GM23338 (cell line): ENCODE measurements around the gene SLC12A7. TPM values are rescaled to one million over a fixed set of nuclear protein-coding genes. Genes with fewer than 3 reads are reported as not detected.

Experiments used
- ATAC-seq: fragments of 200-7000 bp; cut with Tn5 transposase; 3 replicates; pipeline ENCODE4 v1.9.1; 2020
- DNase-seq: peaks from one replicate; pipeline ENCODE4 v3.0.0-alpha.2; 2015; ENCODE audit warnings: low spot score
- H2AFZ ChIP-seq: fragments of 200-600 bp; sonication (generic); 2 replicates; pipeline ENCODE4 v1.8.0; 2016; ENCODE audit warnings: antibody characterized with exemption, mild to moderate bottlenecking, moderate library complexity
- H3F3A ChIP-seq: fragments of 200-600 bp; sonication (generic); replicated peaks from 2 replicates; pipeline ENCODE4 v1.8.0; 2017; ENCODE audit warnings: antibody characterized with exemption, mixed run types, low read depth
- H3K27ac ChIP-seq: fragments of 200-600 bp; sonication (generic); 2 replicates; pipeline ENCODE4 v1.6.1; 2016; ENCODE audit warnings: low read depth
- H3K27me3 ChIP-seq: fragments of 200-600 bp; sonication (generic); 2 replicates; pipeline ENCODE4 v1.8.0; 2016; ENCODE audit warnings: mild to moderate bottlenecking, mixed run types, moderate library complexity; ENCODE audit not compliant: insufficient read depth
- H3K36me3 ChIP-seq: fragments of 200-600 bp; sonication (generic); 2 replicates; pipeline ENCODE4 v1.8.0; 2016; ENCODE audit warnings: mild to moderate bottlenecking; ENCODE audit not compliant: insufficient read depth
- H3K4me1 ChIP-seq: fragments of 200-600 bp; sonication (generic); 2 replicates; pipeline ENCODE4 v1.8.0; 2016; ENCODE audit warnings: mild to moderate bottlenecking, moderate library complexity; ENCODE audit not compliant: insufficient read depth
- H3K4me2 ChIP-seq: fragments of 200-600 bp; sonication (generic); 2 replicates; pipeline ENCODE4 v1.7.1; 2017; ENCODE audit warnings: mixed run types
- H3K4me3 ChIP-seq: fragments of 200-600 bp; sonication (generic); 2 replicates; pipeline ENCODE4 v1.6.1; 2016; ENCODE audit warnings: mixed run types
- H3K79me2 ChIP-seq: fragments of 200-600 bp; sonication (generic); replicated peaks from 2 replicates; pipeline ENCODE4 v1.8.0; 2017; ENCODE audit warnings: mild to moderate bottlenecking; ENCODE audit not compliant: insufficient read depth
- H3K9me2 ChIP-seq: fragments of 200-600 bp; sonication (generic); 2 replicates; pipeline ENCODE4 v1.8.0; 2017; ENCODE audit not compliant: insufficient read depth
- H4K20me1 ChIP-seq: fragments of 200-600 bp; sonication (generic); replicated peaks from 2 replicates; pipeline ENCODE4 v1.8.0; 2017; ENCODE audit warnings: mild to moderate bottlenecking; ENCODE audit not compliant: insufficient read depth
- H3K27ac Mint-ChIP-seq: 2 replicates; pipeline ENCODE4 v1.8.0; 2020; ENCODE audit warnings: inconsistent platforms, mild to moderate bottlenecking, moderate library complexity, mixed read lengths
- H3K27me3 Mint-ChIP-seq: 3 replicates; pipeline ENCODE4 v1.8.0; 2022; ENCODE audit warnings: low read depth, mild to moderate bottlenecking, moderate library complexity, mixed read lengths, inconsistent platforms; ENCODE audit not compliant: insufficient read depth, poor library complexity
- H3K36me3 Mint-ChIP-seq: 3 replicates; pipeline ENCODE4 v1.8.0; 2021; ENCODE audit warnings: low read depth, mild to moderate bottlenecking, inconsistent platforms, moderate library complexity, mixed read lengths
- H3K4me1 Mint-ChIP-seq: 3 replicates; pipeline ENCODE4 v1.8.0; 2020; ENCODE audit warnings: mild to moderate bottlenecking, inconsistent platforms, mixed read lengths
- H3K4me3 Mint-ChIP-seq: 3 replicates; pipeline ENCODE4 v1.8.0; 2021; ENCODE audit warnings: moderate library complexity, mild to moderate bottlenecking, inconsistent platforms, mixed read lengths
- H3K9me3 Mint-ChIP-seq: 3 replicates; pipeline ENCODE4 v1.8.0; 2020; ENCODE audit warnings: moderate library complexity, mild to moderate bottlenecking, inconsistent platforms, mixed read lengths
- CREB1 ChIP-seq: fragments of 250-450 bp; sonication (Bioruptor Pico); IDR thresholded peaks from 2 replicates; pipeline ENCODE4 v1.5.0; 2020; ENCODE audit warnings: low read depth, mild to moderate bottlenecking, moderate library complexity
- CTCF ChIP-seq, 2 experiments: fragments of 200-600 bp in 1 of 2; sonication (generic) in 1 of 2; conservative IDR thresholded peaks; 2 replicates each; pipeline versions ENCODE4 v1.5.1 to v1.6.1; 2016 to 2017; ENCODE audit warnings: antibody characterized with exemption in 2 of 2, low read depth in 2 of 2, mild to moderate bottlenecking in 2 of 2, moderate library complexity in 1 of 2
- EZH2 ChIP-seq: fragments of 200-600 bp; sonication (generic); IDR thresholded peaks from one replicate; pipeline ENCODE4 v1.8.0; 2017; ENCODE audit warnings: antibody characterized with exemption, mild to moderate bottlenecking, low read depth; ENCODE audit not compliant: unreplicated experiment
- EZH2phosphoT487 ChIP-seq: fragments of 200-600 bp; sonication (generic); IDR thresholded peaks from one replicate; pipeline ENCODE4 v1.8.1; 2018; ENCODE audit warnings: antibody characterized with exemption; ENCODE audit not compliant: unreplicated experiment
- JUNB ChIP-seq: IDR thresholded peaks from one replicate; pipeline ENCODE4 v1.6.1; 2016; ENCODE audit warnings: antibody characterized with exemption; ENCODE audit not compliant: unreplicated experiment
- NANOG ChIP-seq: IDR thresholded peaks from 2 replicates; pipeline ENCODE4 v1.6.1; 2016; ENCODE audit warnings: antibody characterized with exemption, borderline replicate concordance
- POLR2AphosphoS5 ChIP-seq: IDR thresholded peaks from 2 replicates; pipeline ENCODE4 v1.6.1; 2016; ENCODE audit warnings: antibody characterized with exemption, low read depth
- STAT1 ChIP-seq: IDR thresholded peaks from one replicate; pipeline ENCODE4 v1.6.1; 2016; ENCODE audit warnings: antibody characterized with exemption; ENCODE audit not compliant: unreplicated experiment
- ZNF114 ChIP-seq: fragments of 250-450 bp; sonication (Bioruptor Pico); IDR thresholded peaks from 2 replicates; pipeline ENCODE4 v1.5.0; 2020; ENCODE audit warnings: mild to moderate bottlenecking, moderate library complexity
- ZNF331 ChIP-seq: fragments of 250-450 bp; sonication (Bioruptor Pico); IDR thresholded peaks from 2 replicates; pipeline ENCODE4 v1.5.0; 2020; ENCODE audit warnings: low read depth, mild to moderate bottlenecking, moderate library complexity
- polyA plus RNA-seq: library from polyadenylated mRNA; unstranded; fragments of >200 nt; fragmentation: Nextera tagmentation; extraction: Ambion mirVana; gene quantifications from 2 replicates; pipeline ENCODE4 v1.2.1, GENCODE V29; 2016
- total RNA-seq: library from RNA; depleted of rRNA; stranded (reverse); fragments of >200 nt; shearing (Covaris generic); gene quantifications from 2 replicates; pipeline ENCODE4 v1.2.3, GENCODE V29; 2014
- TF ChIP-seq, protein P1 (sequence below): IDR thresholded peaks from 2 replicates; pipeline ENCODE4 v1.6.1; 2016; ENCODE audit warnings: antibody characterized with exemption
- TF ChIP-seq, protein P2 (sequence below): fragments of 250-450 bp; sonication (Bioruptor Pico); IDR thresholded peaks from 2 replicates; pipeline ENCODE4 v1.5.0; 2020; ENCODE audit warnings: mild to moderate bottlenecking, moderate library complexity
- TF ChIP-seq, protein P3 (sequence below): IDR thresholded peaks from one replicate; pipeline ENCODE4 v1.6.1; 2018; ENCODE audit warnings: antibody characterized with exemption; ENCODE audit not compliant: unreplicated experiment

Gene SLC12A7
- total and polyA plus RNA-seq, 2 experiments from 2014 or later: 7.4 to 32.2 TPM

DNA sequence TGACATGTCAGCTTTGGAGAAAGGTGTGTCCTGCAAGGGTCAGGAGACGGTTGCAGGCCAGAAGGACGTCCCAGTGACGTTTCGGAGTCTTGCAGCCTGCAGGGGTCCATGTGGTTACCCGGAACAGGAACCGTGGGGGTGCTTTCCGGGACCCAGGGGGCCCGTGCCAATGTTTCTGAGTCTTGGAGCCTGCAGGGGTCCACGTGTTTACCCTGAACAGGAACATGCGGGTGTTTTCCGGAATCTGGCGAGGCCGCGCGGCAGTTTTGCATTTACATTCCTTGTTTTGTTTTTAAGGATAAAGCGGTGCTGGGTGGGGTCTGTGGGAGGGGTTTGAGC, 72.7 kb downstream of the SLC12A7 start:
- H2AFZ ChIP-seq: no peak overlapping the region
- Mint-ChIP-seq H3K27me3 (peaks cover 7% of the 10 kb centered on the region), H3K36me3 (peaks cover 34% of the 10 kb centered on the region), H3K9me3 (peaks cover 50% of the 10 kb centered on the region), H3K4me3 (no peak overlapping the region), H3K4me1 (peaks cover 3% of the 10 kb centered on the region; the same call in 2 of the 3 replicates), H3K27ac (no peak overlapping the region)
- no peak overlapping the region for H3K4me3 ChIP-seq
- H3K27ac ChIP-seq: no peak overlapping the region
- no peaks in the 10 kb centered on the region for H3K79me2 ChIP-seq
- ATAC-seq: no peak
- no peaks in the 10 kb centered on the region for H4K20me1 ChIP-seq
- no peak overlapping the region for H3K4me2 ChIP-seq
- H3K4me1 ChIP-seq: no peaks in the 10 kb centered on the region
- no peak for DNase-seq
- H3K9me2 ChIP-seq: no peaks in the 10 kb centered on the region
- TF ChIP-seq STAT1 (no peak), CTCF (conservative IDR thresholded peaks at IDR 0.05; ENCODE audit: low read depth in 2 of 2) (no peak), POLR2AphosphoS5 (no peak), ZNF114 (CRISPR knock-in tag) (no peak), ZNF331 (no peak), EZH2 (no peak), CREB1 (CRISPR knock-in tag) (no peak), EZH2phosphoT487 (no peak), NANOG (no peak), JUNB (no peak)
- TF ChIP-seq, protein P1, sequence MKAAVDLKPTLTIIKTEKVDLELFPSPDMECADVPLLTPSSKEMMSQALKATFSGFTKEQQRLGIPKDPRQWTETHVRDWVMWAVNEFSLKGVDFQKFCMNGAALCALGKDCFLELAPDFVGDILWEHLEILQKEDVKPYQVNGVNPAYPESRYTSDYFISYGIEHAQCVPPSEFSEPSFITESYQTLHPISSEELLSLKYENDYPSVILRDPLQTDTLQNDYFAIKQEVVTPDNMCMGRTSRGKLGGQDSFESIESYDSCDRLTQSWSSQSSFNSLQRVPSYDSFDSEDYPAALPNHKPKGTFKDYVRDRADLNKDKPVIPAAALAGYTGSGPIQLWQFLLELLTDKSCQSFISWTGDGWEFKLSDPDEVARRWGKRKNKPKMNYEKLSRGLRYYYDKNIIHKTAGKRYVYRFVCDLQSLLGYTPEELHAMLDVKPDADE: no peak
- TF ChIP-seq, protein P2, sequence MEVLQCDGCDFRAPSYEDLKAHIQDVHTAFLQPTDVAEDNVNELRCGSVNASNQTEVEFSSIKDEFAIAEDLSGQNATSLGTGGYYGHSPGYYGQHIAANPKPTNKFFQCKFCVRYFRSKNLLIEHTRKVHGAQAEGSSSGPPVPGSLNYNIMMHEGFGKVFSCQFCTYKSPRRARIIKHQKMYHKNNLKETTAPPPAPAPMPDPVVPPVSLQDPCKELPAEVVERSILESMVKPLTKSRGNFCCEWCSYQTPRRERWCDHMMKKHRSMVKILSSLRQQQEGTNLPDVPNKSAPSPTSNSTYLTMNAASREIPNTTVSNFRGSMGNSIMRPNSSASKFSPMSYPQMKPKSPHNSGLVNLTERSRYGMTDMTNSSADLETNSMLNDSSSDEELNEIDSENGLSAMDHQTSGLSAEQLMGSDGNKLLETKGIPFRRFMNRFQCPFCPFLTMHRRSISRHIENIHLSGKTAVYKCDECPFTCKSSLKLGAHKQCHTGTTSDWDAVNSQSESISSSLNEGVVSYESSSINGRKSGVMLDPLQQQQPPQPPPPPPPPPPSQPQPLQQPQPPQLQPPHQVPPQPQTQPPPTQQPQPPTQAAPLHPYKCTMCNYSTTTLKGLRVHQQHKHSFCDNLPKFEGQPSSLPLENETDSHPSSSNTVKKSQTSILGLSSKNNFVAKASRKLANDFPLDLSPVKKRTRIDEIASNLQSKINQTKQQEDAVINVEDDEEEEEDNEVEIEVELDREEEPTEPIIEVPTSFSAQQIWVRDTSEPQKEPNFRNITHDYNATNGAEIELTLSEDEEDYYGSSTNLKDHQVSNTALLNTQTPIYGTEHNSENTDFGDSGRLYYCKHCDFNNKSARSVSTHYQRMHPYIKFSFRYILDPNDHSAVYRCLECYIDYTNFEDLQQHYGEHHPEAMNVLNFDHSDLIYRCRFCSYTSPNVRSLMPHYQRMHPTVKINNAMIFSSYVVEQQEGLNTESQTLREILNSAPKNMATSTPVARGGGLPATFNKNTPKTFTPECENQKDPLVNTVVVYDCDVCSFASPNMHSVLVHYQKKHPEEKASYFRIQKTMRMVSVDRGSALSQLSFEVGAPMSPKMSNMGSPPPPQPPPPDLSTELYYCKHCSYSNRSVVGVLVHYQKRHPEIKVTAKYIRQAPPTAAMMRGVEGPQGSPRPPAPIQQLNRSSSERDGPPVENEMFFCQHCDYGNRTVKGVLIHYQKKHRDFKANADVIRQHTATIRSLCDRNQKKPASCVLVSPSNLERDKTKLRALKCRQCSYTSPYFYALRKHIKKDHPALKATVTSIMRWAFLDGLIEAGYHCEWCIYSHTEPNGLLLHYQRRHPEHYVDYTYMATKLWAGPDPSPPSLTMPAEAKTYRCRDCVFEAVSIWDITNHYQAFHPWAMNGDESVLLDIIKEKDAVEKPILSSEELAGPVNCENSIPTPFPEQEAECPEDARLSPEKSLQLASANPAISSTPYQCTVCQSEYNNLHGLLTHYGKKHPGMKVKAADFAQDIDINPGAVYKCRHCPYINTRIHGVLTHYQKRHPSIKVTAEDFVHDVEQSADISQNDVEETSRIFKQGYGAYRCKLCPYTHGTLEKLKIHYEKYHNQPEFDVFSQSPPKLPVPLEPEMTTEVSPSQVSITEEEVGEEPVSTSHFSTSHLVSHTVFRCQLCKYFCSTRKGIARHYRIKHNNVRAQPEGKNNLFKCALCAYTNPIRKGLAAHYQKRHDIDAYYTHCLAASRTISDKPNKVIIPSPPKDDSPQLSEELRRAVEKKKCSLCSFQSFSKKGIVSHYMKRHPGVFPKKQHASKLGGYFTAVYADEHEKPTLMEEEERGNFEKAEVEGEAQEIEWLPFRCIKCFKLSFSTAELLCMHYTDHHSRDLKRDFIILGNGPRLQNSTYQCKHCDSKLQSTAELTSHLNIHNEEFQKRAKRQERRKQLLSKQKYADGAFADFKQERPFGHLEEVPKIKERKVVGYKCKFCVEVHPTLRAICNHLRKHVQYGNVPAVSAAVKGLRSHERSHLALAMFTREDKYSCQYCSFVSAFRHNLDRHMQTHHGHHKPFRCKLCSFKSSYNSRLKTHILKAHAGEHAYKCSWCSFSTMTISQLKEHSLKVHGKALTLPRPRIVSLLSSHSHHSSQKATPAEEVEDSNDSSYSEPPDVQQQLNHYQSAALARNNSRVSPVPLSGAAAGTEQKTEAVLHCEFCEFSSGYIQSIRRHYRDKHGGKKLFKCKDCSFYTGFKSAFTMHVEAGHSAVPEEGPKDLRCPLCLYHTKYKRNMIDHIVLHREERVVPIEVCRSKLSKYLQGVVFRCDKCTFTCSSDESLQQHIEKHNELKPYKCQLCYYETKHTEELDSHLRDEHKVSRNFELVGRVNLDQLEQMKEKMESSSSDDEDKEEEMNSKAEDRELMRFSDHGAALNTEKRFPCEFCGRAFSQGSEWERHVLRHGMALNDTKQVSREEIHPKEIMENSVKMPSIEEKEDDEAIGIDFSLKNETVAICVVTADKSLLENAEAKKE (CRISPR knock-in tag): no peak
- TF ChIP-seq, protein P3, sequence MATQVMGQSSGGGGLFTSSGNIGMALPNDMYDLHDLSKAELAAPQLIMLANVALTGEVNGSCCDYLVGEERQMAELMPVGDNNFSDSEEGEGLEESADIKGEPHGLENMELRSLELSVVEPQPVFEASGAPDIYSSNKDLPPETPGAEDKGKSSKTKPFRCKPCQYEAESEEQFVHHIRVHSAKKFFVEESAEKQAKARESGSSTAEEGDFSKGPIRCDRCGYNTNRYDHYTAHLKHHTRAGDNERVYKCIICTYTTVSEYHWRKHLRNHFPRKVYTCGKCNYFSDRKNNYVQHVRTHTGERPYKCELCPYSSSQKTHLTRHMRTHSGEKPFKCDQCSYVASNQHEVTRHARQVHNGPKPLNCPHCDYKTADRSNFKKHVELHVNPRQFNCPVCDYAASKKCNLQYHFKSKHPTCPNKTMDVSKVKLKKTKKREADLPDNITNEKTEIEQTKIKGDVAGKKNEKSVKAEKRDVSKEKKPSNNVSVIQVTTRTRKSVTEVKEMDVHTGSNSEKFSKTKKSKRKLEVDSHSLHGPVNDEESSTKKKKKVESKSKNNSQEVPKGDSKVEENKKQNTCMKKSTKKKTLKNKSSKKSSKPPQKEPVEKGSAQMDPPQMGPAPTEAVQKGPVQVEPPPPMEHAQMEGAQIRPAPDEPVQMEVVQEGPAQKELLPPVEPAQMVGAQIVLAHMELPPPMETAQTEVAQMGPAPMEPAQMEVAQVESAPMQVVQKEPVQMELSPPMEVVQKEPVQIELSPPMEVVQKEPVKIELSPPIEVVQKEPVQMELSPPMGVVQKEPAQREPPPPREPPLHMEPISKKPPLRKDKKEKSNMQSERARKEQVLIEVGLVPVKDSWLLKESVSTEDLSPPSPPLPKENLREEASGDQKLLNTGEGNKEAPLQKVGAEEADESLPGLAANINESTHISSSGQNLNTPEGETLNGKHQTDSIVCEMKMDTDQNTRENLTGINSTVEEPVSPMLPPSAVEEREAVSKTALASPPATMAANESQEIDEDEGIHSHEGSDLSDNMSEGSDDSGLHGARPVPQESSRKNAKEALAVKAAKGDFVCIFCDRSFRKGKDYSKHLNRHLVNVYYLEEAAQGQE: no peak
- no peaks in the 10 kb centered on the region for H3F3A ChIP-seq
- H3K36me3 ChIP-seq: no peaks in the 10 kb centered on the region
- no peaks in the 10 kb centered on the region for H3K27me3 ChIP-seq
